H1 (cell line): ENCODE measurements around the gene SYTL2. TPM values are rescaled to one million over a fixed set of nuclear protein-coding genes. Genes with fewer than 3 reads are reported as not detected.
"Not testable (repeated sequence)": the region's sequence is repeated elsewhere in the genome, so short reads cannot be mapped to it uniquely, and the experiment has no call there.

Experiments used
- CTCF ChIA-PET: fragments of 300-600 bp; sonication (Branson Sonifier 250); formaldehyde crosslinking; loops from one replicate; lab custom pipeline; 2021; ENCODE audit not compliant: partially characterized antibody; lab: Charles Lee
- POLR2A ChIA-PET: fragments of 300-600 bp; sonication (Branson Sonifier 250); formaldehyde crosslinking; loops from one replicate; lab custom pipeline; 2021; ENCODE audit warnings: inconsistent platforms; ENCODE audit not compliant: partially characterized antibody; lab: Charles Lee
- DNase-seq, 2 experiments: peaks; one replicate each; pipeline versions ENCODE4 v3.0.0 to v3.0.0-alpha.2; 2010 to 2022; ENCODE audit warnings: low spot score in 2 of 2, low read depth in 1 of 2, mixed read lengths in 1 of 2
- FAIRE-seq: peaks from 2 replicates; lab custom pipeline; 2011; peaks lifted over from hg19 to GRCh38; lab: Jason Lieb, UNC
- H2AFZ ChIP-seq: 2 replicates; pipeline ENCODE4 v1.8.1; 2012; ENCODE audit warnings: low read length, inconsistent platforms
- H2AK5ac ChIP-seq: 2 replicates; pipeline ENCODE4 v1.6.1; 2013; ENCODE audit warnings: low read depth, low read length
- H2BK120ac ChIP-seq: replicated peaks from 2 replicates; pipeline ENCODE3; 2013; ENCODE audit warnings: low read depth, low read length, inconsistent platforms
- H2BK12ac ChIP-seq: 2 replicates; pipeline ENCODE4 v1.6.1; 2013; ENCODE audit warnings: low read depth, low read length
- H2BK15ac ChIP-seq: 2 replicates; pipeline ENCODE4 v1.6.1; 2013; ENCODE audit warnings: low read length
- H2BK20ac ChIP-seq: 2 replicates; pipeline ENCODE4 v1.6.1; 2013; ENCODE audit warnings: low read length
- H2BK5ac ChIP-seq: 2 replicates; pipeline ENCODE4 v1.6.1; 2013; ENCODE audit warnings: low read depth, low read length
- H3K14ac ChIP-seq: 2 replicates; pipeline ENCODE4 v1.6.1; 2013; ENCODE audit warnings: inconsistent platforms; ENCODE audit not compliant: insufficient read length
- H3K18ac ChIP-seq: 2 replicates; pipeline ENCODE4 v1.6.1; 2013; ENCODE audit warnings: low read length; ENCODE audit errors: extremely low read depth
- H3K23ac ChIP-seq: 2 replicates; pipeline ENCODE4 v1.6.1; 2013; ENCODE audit warnings: inconsistent platforms; ENCODE audit not compliant: insufficient read length
- H3K23me2 ChIP-seq: 2 replicates; pipeline ENCODE4 v1.6.1; 2013; ENCODE audit warnings: low read depth, low read length
- H3K27ac ChIP-seq: 2 replicates; pipeline ENCODE4 v1.6.1; 2011; ENCODE audit warnings: low read depth, low read length, inconsistent platforms
- H3K27me3 ChIP-seq, 4 experiments: replicated peaks in 1 of 4; 1 replicate in 1 of 4; 2 replicates in 3 of 4; pipeline versions ENCODE4 v1.6.1 to v1.8.1; 2011 to 2013; ENCODE audit warnings: low read length in 3 of 4, mild to moderate bottlenecking in 3 of 4, inconsistent platforms in 2 of 4, mixed read lengths in 2 of 4, moderate library complexity in 1 of 4; ENCODE audit not compliant: control insufficient read depth in 3 of 4, insufficient read depth in 3 of 4; ENCODE audit errors: extremely low read depth in 1 of 4
- H3K36me3 ChIP-seq, 4 experiments: 2 replicates each; pipeline versions ENCODE4 v1.6.1 to v1.8.1; 2011 to 2013; ENCODE audit warnings: mild to moderate bottlenecking in 4 of 4, low read length in 3 of 4, moderate library complexity in 2 of 4, control low read depth in 1 of 4, inconsistent platforms in 1 of 4; ENCODE audit not compliant: insufficient read depth in 4 of 4, control insufficient read depth in 2 of 4
- H3K4ac ChIP-seq: replicated peaks from 2 replicates; pipeline ENCODE3; 2013; ENCODE audit warnings: low read length, low read depth, mixed read lengths, inconsistent platforms; ENCODE audit not compliant: insufficient read length
- H3K4me1 ChIP-seq, 4 experiments: replicated peaks in 1 of 4; 1 replicate in 1 of 4; 2 replicates in 3 of 4; pipeline versions ENCODE4 v1.6.1 to v1.8.1; 2011 to 2013; ENCODE audit warnings: low read length in 3 of 4, inconsistent platforms in 2 of 4, mixed read lengths in 1 of 4; ENCODE audit not compliant: insufficient read depth in 4 of 4, control insufficient read depth in 3 of 4
- H3K4me2 ChIP-seq, 2 experiments: 2 replicates each; pipeline versions ENCODE4 v1.6.1 to v1.8.1; 2011 to 2013; ENCODE audit warnings: low read depth in 2 of 2, low read length in 2 of 2, control low read depth in 1 of 2, inconsistent platforms in 1 of 2, mild to moderate bottlenecking in 1 of 2; ENCODE audit not compliant: insufficient read depth in 1 of 2
- H3K4me3 ChIP-seq, 4 experiments: fragments of 200-600, 300-600 bp in 1 of 4; sonication (generic), shearing (Covaris generic), sonication (Bioruptor Twin) in 1 of 4; 2 replicates each; pipeline versions ENCODE4 v1.5.1 to v1.8.1; 2011 to 2016; ENCODE audit warnings: low read length in 4 of 4, low read depth in 3 of 4, control low read depth in 2 of 4, inconsistent platforms in 2 of 4, mild to moderate bottlenecking in 2 of 4, mixed read lengths in 1 of 4, moderate library complexity in 1 of 4; ENCODE audit not compliant: insufficient read depth in 2 of 4; ENCODE audit errors: extremely low read depth in 1 of 4
- H3K56ac ChIP-seq: replicated peaks from 2 replicates; pipeline ENCODE3; 2013; ENCODE audit warnings: low read depth, mild to moderate bottlenecking, mixed read lengths, low read length, inconsistent platforms; ENCODE audit not compliant: insufficient read length
- H3K79me1 ChIP-seq: 2 replicates; pipeline ENCODE4 v1.6.1; 2013; ENCODE audit warnings: low read depth, low read length, control low read depth
- H3K79me2 ChIP-seq, 2 experiments: 2 replicates each; pipeline versions ENCODE4 v1.6.1 to v1.8.1; 2012 to 2013; ENCODE audit warnings: low read length in 2 of 2, mild to moderate bottlenecking in 2 of 2, inconsistent platforms in 1 of 2; ENCODE audit not compliant: insufficient read depth in 2 of 2, control insufficient read depth in 1 of 2
- H3K9ac ChIP-seq, 4 experiments: replicated peaks in 1 of 4; 1 replicate in 1 of 4; 2 replicates in 3 of 4; pipeline versions ENCODE4 v1.6.1 to v1.8.1; 2011 to 2013; ENCODE audit warnings: low read depth in 3 of 4, low read length in 3 of 4, control low read depth in 2 of 4, mild to moderate bottlenecking in 2 of 4, moderate library complexity in 2 of 4, inconsistent platforms in 1 of 4; ENCODE audit errors: extremely low read depth in 1 of 4
- H3K9me3 ChIP-seq, 2 experiments: 2 replicates each; pipeline versions ENCODE4 v1.6.1 to v1.8.1; 2012 to 2013; ENCODE audit warnings: mild to moderate bottlenecking in 2 of 2, moderate library complexity in 2 of 2, control low read depth in 1 of 2, inconsistent platforms in 1 of 2, low read depth in 1 of 2, low read length in 1 of 2, mixed read lengths in 1 of 2; ENCODE audit not compliant: insufficient read depth in 2 of 2
- H4K20me1 ChIP-seq, 2 experiments: replicated peaks in 1 of 2; 2 replicates each; pipeline versions ENCODE3 to v1.8.1; 2011 to 2013; ENCODE audit warnings: inconsistent platforms in 2 of 2, low read length in 2 of 2, mild to moderate bottlenecking in 1 of 2; ENCODE audit not compliant: insufficient read depth in 2 of 2, control insufficient read depth in 1 of 2
- H4K5ac ChIP-seq: 2 replicates; pipeline ENCODE4 v1.6.1; 2013; ENCODE audit warnings: low read length, low read depth, mixed read lengths, inconsistent platforms; ENCODE audit not compliant: insufficient read length
- H4K8ac ChIP-seq: 2 replicates; pipeline ENCODE4 v1.8.0; 2013; ENCODE audit warnings: mild to moderate bottlenecking, moderate library complexity, low read length, inconsistent platforms; ENCODE audit not compliant: insufficient read depth; ENCODE audit errors: extremely low read depth
- H4K91ac ChIP-seq: replicated peaks from 2 replicates; pipeline ENCODE3; 2013; ENCODE audit warnings: low read length, mixed read lengths, inconsistent platforms; ENCODE audit not compliant: insufficient read length
- WGBS, 2 experiments: shearing (Covaris generic) in 1 of 2; methylation state at CpG; one replicate each; pipeline versions ENCODE4 v1.1.6 to v1.1.7; 2013 to 2015; ENCODE audit warnings: low lambda C conversion rate in 2 of 2, mixed read lengths in 2 of 2, inconsistent platforms in 1 of 2, low coverage in 1 of 2, missing lambda C conversion rate in 1 of 2; ENCODE audit not compliant: insufficient replicate concordance in 2 of 2, insufficient coverage in 1 of 2, insufficient read length in 1 of 2; ENCODE audit errors: extremely low coverage in 1 of 2, missing lambda C conversion rate in 1 of 2; 5-methylcytosine and 5-hydroxymethylcytosine counted together
- polyA plus RNA-seq, 7 experiments: library from polyadenylated mRNA; depleted of rRNA in 3 of 7; stranded (reverse) in 5 of 7; unstranded in 2 of 7; fragments of >200 nt in 5 of 7; fragments of 200-250 nt in 2 of 7; gene quantifications; 1 replicate in 5 of 7; 2 replicates in 1 of 7; 4 replicates in 1 of 7; pipeline versions ENCODE4 v1.2.1 to v1.2.3, GENCODE V29; 2011 to 2013; ENCODE audit warnings: missing spikeins in 2 of 7, mixed read lengths in 2 of 7
- total RNA-seq: library from RNA; stranded (reverse); fragmentation: NEBNext Ultra II Directional; extraction: Animal tissue kit (Norgen Biotek cat#: 25700); gene quantifications from 2 replicates; pipeline ENCODE4 v1.2.1, GENCODE V29; 2021

The SYTL2 gene
- total and polyA plus RNA-seq, 2 of the 8 experiments (the other 6 are each of a cell fraction or from before 2014, with no cell fraction given): 1.3 to 9.1 TPM

DNA sequence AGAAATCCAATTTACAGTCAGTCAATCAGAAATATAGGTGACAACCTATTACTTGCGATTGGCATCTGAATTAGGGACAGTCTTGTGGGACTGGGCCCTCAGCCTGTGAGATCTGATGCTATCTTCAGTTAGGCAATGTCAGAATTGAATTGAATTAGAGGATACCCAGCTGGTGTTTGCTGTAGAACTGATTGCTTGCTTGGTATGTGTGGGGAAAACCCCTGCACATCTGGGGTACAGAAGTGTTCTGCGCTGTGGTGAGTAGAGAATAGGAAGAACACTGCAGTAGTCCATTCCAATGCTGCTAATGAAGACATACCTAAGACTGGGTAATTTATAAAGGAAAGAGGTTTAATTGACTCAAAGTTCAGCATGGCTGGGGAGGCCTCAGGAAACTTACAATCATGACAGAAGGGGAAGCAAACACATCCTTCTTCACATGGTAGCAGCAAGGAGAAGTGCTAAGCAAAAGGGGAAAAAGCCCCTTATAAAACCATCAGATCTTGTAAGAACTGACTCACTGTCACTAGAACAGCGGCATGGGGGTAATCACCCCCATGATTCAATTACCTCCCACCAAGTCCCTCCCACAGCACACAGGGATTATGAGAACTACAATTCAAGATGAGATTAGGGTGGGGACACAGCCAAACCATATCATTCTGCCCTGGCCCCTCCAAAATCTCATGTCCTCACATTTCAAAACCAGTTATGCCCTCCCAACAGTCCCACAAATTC is 30.0 kb downstream of the SYTL2 start:
- not testable (repeated sequence) for H3K27ac ChIP-seq, H2AFZ ChIP-seq, H4K8ac ChIP-seq, H3K79me2 ChIP-seq, H2BK12ac ChIP-seq, H3K14ac ChIP-seq, H4K91ac ChIP-seq, H3K18ac ChIP-seq, H2BK120ac ChIP-seq, FAIRE-seq, H3K36me3 ChIP-seq, H3K4ac ChIP-seq, H2BK15ac ChIP-seq, H3K23me2 ChIP-seq, H2BK5ac ChIP-seq, H3K27me3 ChIP-seq, H3K79me1 ChIP-seq, H4K5ac ChIP-seq, H2AK5ac ChIP-seq, H3K4me1 ChIP-seq, H3K9me3 ChIP-seq, H3K4me2 ChIP-seq, H3K9ac ChIP-seq, H4K20me1 ChIP-seq, DNase-seq, H3K23ac ChIP-seq, H3K56ac ChIP-seq, H2BK20ac ChIP-seq, H3K4me3 ChIP-seq
- ChIA-PET POLR2A (interaction anchor here (1.2 kb wide), 1 partner anchor 16 kb away, joined by 3 read pairs; no protein-coding TSS in a partner anchor), CTCF (interaction anchor here (0.6 to 1.2 kb wide), 2 partner anchors 44 to 49 kb away, joined by 3 to 4 read pairs; no protein-coding TSS in a partner anchor)
- 88% methylated on average over 3 of the region's 3 CpGs; no CpG with 5 or more reads in 1 of the 2 experiments for WGBS, 2 experiments
